Stimulated activated CD8-positive, alpha-beta memory T cell treated with anti-CD3 and anti-CD28 coated beads, Interleukin-12 subunit alpha, Interleukin-12 subunit beta, amount 100 ng/mL, for 24 hours (primary cell): Measurements from ENCODE around the gene STRN4.

Source experiments
- DNase-seq: peaks from one replicate; pipeline ENCODE4 v3.0.0-alpha.2; 2020; ENCODE audit errors: extremely low read depth

STRN4 gene

DNA sequence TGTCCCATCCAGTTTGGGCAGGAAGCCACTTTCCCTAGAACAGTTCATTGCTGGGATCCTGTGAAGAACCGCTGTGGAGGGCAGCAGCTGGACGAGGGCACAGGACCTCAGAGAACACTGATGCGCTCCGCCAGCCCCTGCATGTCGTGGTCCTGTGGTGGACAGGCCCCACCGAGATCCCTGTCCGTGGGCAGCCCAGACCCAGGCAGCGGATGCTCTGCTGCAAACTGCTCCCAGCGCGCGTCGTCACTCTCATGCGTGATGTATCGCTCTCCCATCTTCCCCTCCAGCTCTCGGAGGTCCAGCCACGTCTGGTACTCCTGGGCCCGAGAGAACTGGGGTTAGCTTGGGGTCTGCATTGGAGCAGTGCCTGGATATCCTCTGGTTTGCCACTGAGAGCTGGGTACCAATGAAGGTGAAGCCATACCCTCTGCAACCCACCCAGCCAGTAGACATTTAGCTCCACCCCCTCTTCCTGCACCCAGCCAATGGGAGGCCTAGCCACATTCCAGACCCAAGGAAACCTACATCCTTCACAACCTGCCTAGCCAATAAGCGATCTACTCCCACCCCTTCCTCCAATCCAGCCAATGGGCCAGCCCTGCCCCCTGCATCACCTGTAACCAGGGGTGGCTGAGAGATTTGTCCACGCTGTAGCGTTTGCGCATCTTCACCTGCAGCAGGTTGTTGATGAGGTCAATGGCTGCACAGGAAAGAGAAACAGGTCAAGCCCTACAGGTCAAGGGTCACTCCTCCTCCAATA is 71.7 kb downstream of the STRN4 start:
- DNase-seq = no peak

DNA sequence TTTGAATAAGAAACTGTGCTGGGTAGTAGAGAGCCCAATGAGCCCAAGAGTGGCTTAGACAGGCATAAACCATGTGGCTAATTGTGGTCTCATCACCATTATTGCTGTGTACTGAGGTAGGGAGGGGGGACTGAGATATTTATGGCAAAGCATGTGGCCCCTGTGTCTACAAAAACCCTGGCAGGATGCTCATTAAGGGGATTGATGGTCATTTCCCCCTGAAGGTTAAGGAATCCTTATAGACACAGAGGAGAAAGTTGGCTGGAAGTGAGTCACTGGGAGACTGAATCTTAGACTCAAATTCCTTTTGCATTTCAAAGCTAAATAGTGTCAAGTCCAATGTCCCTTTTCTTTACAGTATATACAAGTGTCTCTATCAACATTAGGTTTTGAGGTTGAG is 75.4 kb downstream of the STRN4 start:
- DNase-seq = no peak
